ENCODE results near the gene NCKAP5.

Gene NCKAP5

GRCh38 chr2:132975193-132976105 lies 592.8 kb downstream of the NCKAP5 start:
- no peak for TF ChIP-seq ELF4 (IDR thresholded peaks at IDR 0.05)
- TF ChIP-seq LEF1 (IDR thresholded peaks at IDR 0.05; ENCODE audit: borderline replicate concordance): no peak
- no peak for TF ChIP-seq ARNT (IDR thresholded peaks at IDR 0.05)
- no peak for TF ChIP-seq NFRKB (IDR thresholded peaks at IDR 0.05)
- TF ChIP-seq SUZ12 (IDR thresholded peaks at IDR 0.05): no peak
- no peak for TF ChIP-seq BHLHE40 (IDR thresholded peaks at IDR 0.05; ENCODE audit: borderline replicate concordance)
- TF ChIP-seq TARDBP (IDR thresholded peaks at IDR 0.05): no peak
- TF ChIP-seq FOXA1 (IDR thresholded peaks at IDR 0.05): no peak
- no peak for TF ChIP-seq HDGF (IDR thresholded peaks at IDR 0.05; ENCODE audit: borderline replicate concordance)
- TF ChIP-seq PKNOX1 (IDR thresholded peaks at IDR 0.05): no peak
- no peak for TF ChIP-seq SP1 (IDR thresholded peaks at IDR 0.05)
- no peak for TF ChIP-seq ZNF384 (IDR thresholded peaks at IDR 0.05)
- CTCF ChIA-PET: no interaction called here
- DNase-seq (ENCODE audit: extremely low spot score): no peak

DNA sequence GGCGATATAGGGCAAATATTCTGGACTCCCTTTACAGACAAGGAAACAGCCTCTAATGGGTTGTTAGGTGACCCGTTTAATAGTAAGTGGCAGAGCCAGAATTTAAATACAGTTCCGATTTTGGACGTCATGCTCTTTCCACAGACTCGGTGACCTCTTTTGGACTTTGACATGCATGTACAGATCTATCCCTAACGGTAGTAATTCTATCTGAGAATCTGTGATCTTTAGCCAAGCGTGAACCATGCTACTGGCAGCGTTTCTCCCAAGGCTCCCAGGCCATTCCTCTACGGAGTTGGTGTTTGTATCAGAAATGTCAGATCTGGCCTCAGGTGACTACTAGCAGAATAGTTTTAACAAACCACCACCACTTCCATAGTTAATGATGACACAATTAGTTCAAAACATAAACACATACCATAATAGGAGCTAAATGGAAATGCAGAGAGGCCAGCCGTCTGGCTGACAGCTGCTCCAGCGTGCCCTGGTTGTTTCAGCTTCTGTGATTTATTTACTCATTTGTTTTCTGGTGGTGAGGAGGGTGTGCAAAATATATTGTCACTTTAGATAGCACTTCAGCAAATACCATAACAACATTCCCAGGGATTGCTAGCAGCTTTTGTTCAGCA lies 593.7 kb downstream of the NCKAP5 start:
- CTCF ChIA-PET: interaction anchor here (0.7 kb wide), 1 partner anchor 17 kb away, joined by 3 read pairs; no protein-coding TSS in a partner anchor
- no peak for TF ChIP-seq SP1 (IDR thresholded peaks at IDR 0.05)
- DNase-seq (ENCODE audit: extremely low spot score): no peak
- POLR2A ChIA-PET: no interaction called here

More at GRCh38 chr2:132975193-132976105, 592.8 kb downstream of the NCKAP5 start:
- POLR2A ChIA-PET: no interaction called here

DNA sequence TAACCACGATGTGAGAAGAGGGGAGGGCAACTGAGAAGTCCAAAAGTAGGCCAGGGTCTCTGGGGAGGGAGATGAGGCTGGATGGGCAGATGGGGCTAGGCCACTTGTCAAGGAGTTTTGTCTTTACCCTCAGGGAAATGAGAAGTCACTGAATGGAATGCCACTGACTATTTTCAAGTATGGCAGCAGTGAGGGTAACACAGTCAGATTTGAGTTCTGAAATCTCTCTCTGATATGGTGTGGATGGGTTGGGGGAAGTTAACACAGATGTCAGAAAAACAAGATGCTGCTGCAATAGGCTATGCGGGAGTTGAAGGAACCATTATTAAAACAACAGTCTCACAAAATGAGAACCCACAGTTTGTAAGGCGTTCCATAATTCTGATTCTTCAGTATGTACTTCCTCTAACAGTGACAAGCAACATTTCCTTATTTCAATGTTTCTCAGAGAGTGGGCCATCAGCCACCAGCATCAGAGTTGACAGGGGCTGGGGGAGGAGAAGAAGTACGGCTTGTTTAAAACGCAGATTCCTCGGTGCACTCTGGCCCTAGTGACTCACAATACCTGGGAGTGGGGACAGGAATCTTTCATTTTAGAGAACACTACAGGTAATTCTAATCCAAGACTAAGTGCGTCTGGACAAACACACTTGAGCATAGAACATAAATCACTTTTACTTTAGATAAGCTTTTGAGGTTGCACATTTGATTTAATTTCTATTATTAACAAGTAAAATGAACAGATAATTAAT lies 596.8 kb downstream of the NCKAP5 start:
- CTCF ChIA-PET: no interaction called here
- no peak for TF ChIP-seq PKNOX1 (IDR thresholded peaks at IDR 0.05)
- TF ChIP-seq FOXM1 (IDR thresholded peaks at IDR 0.05; ENCODE audit: borderline replicate concordance): no peak
- TF ChIP-seq SUZ12 (IDR thresholded peaks at IDR 0.05): no peak
- no peak for TF ChIP-seq ZNF384 (IDR thresholded peaks at IDR 0.05)
- no peak for TF ChIP-seq SP1 (IDR thresholded peaks at IDR 0.05)
- TF ChIP-seq HDGF (IDR thresholded peaks at IDR 0.05; ENCODE audit: borderline replicate concordance): no peak
- TF ChIP-seq L3MBTL2 (conservative IDR thresholded peaks at IDR 0.05): no peak
- no peak for TF ChIP-seq LEF1 (IDR thresholded peaks at IDR 0.05; ENCODE audit: borderline replicate concordance)
- POLR2A ChIA-PET: no interaction called here
- no peak for DNase-seq (ENCODE audit: extremely low spot score)

DNA sequence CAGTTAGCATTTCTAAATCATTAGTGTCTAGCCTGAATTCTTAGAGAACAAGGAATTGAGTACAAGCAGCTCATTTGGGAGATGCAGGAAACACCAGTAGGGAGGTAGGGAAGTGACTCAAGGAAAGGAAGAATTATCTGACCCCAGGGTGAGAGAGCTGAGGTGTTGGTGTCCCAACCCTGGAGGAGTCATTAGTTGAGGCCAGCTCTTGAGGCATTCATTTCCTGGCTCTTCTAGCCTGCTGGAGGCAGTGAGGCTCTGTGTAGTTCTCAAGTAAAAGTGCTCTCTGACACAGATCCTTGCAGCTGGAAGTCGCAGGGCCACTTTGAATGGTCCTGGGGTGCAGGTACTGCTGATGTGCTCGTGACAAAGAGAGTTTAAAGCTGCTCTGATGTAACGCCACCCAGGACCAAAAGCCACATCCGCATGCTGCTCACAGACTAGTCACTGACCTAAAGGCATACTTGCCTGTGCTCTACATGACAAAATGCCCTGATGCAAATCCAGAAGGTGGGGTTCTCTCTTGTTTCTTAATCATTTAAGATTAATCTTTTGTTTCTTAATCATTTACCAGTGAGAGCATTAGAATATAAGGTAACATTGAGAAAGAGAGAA lies 598.8 kb downstream of the NCKAP5 start:
- ChIA-PET CTCF (no interaction called here), POLR2A (no interaction called here)
- TF ChIP-seq SP1 (IDR thresholded peaks at IDR 0.05): no peak
- no peak for TF ChIP-seq FOXM1 (IDR thresholded peaks at IDR 0.05; ENCODE audit: borderline replicate concordance)
- no peak for TF ChIP-seq ARNT (IDR thresholded peaks at IDR 0.05)
- DNase-seq (ENCODE audit: extremely low spot score): no peak

DNA sequence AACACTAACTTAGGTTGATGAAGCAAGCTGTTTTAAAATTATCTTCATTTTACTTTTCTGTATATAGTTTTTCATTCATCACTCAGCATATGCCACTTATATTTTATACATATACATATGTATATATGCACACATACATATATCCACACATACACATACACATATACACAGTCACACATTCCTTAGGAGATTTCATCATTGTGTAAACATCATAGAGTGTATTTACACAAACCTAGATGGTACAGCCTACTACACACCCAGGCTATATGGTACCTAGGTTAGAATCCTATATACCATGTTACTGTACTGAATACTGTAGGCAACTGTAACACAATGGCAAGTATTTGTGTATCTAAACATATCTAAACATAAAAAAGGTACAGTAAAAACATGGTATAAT lies 602.8 kb downstream of the NCKAP5 start:
- DNase-seq (ENCODE audit: extremely low spot score): no peak
- no peak for TF ChIP-seq SP1 (IDR thresholded peaks at IDR 0.05)
- no peak for TF ChIP-seq FOXA1 (IDR thresholded peaks at IDR 0.05)
- TF ChIP-seq ZNF384 (IDR thresholded peaks at IDR 0.05): no peak
- no peak for TF ChIP-seq TARDBP (IDR thresholded peaks at IDR 0.05)
- TF ChIP-seq SUZ12 (IDR thresholded peaks at IDR 0.05): no peak
- no peak for TF ChIP-seq FOXM1 (IDR thresholded peaks at IDR 0.05; ENCODE audit: borderline replicate concordance)
- TF ChIP-seq BHLHE40 (IDR thresholded peaks at IDR 0.05; ENCODE audit: borderline replicate concordance): no peak
- TF ChIP-seq L3MBTL2 (conservative IDR thresholded peaks at IDR 0.05): no peak
- TF ChIP-seq PKNOX1 (IDR thresholded peaks at IDR 0.05): no peak
- TF ChIP-seq NFRKB (IDR thresholded peaks at IDR 0.05): no peak
- TF ChIP-seq HDGF (IDR thresholded peaks at IDR 0.05; ENCODE audit: borderline replicate concordance): no peak
- TF ChIP-seq FOXK2 (IDR thresholded peaks at IDR 0.05): no peak
- no peak for TF ChIP-seq LEF1 (IDR thresholded peaks at IDR 0.05; ENCODE audit: borderline replicate concordance)
- no peak for TF ChIP-seq CTBP1 (IDR thresholded peaks at IDR 0.05; ENCODE audit: borderline replicate concordance)
- no peak for TF ChIP-seq ARNT (IDR thresholded peaks at IDR 0.05)
- TF ChIP-seq ELF4 (IDR thresholded peaks at IDR 0.05): no peak
- CTCF ChIA-PET: no interaction called here
- POLR2A ChIA-PET: no interaction called here

DNA sequence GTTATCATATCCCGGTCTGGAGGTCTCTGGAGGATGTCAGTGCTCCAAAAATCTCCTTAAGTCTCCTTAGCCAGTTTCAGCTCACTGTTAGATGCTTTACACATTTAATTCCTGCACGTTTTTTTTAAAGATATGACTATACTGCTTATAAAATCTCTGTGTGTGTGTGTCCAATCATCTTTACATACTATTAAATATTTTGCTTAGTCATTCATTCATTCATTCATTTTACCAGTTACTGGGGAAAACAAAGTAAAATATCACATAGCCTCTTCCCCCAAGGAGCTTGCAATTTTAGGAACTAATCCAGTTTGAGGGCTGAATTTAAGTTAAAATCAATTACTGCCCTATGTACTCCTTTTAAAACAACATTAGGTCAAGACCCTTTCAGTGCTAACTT lies 605.1 kb downstream of the NCKAP5 start:
- ChIA-PET POLR2A (no interaction called here), CTCF (no interaction called here)
- TF ChIP-seq FOXM1 (IDR thresholded peaks at IDR 0.05; ENCODE audit: borderline replicate concordance) (no peak), ZNF384 (IDR thresholded peaks at IDR 0.05) (no peak), TARDBP (IDR thresholded peaks at IDR 0.05) (no peak), SUZ12 (IDR thresholded peaks at IDR 0.05) (no peak), CTBP1 (IDR thresholded peaks at IDR 0.05; ENCODE audit: borderline replicate concordance) (no peak), FOXA1 (IDR thresholded peaks at IDR 0.05) (no peak)
- DNase-seq (ENCODE audit: extremely low spot score): no peak

Data from HEK293T (cell line).